ENCODE results near the gene COQ10A. TPM values are rescaled to one million over a fixed set of nuclear protein-coding genes. Genes with fewer than 3 reads are reported as not detected.

Gene COQ10A
- polyA plus RNA-seq (2011; rRNA removed), result 12.1 and 15.6 TPM in 2 replicates
- 5.9 and 8.1 TPM in 2 replicates for polyA minus RNA-seq (2011; rRNA and poly(A)+ RNA removed)

DNA sequence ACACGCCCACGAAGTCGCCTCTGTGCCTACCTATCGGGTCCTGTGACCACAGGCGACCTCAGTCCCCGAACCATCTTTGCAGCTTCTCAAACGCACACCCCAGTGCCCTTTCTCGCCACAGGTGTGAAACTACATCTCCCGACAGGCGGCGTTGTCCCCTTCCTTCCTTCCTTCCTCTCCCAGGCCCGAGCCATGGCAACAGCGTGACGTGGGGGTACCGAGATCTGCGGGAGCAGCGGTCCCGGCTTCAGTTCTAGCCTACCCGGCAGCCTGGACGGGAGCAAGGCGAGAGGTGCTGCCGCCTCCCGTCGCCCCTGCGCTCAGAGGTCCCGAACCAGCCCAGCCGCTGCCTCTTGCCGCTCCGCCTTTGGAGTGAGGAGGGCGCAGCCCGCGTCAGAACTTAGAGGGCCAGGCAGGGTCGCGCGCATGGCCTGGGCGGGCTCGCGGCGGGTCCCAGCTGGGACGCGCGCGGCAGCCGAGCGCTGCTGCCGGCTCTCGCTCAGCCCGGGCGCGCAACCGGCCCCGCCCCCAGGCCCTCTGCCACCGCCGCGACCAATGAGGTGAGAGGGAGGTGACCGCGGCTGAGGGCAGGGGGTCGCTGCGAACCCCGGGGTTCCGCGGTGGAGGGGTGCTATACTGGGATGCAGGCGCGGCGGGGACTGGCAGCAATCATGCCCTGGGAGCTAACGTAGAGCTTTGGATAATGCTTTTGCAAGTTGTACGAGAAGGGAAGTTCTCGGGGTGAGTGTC, at the start of gene COQ10A:
Gene COQ10A (plus strand): TSS at position 250 of the 750 bp plus-strand sequence. CDS start 177 bp downstream, at position 427.
- POLR2A ChIA-PET, result interaction anchor here (0.6 to 2.0 kb wide), 9 partner anchors 8 to 417 kb away, joined by 3 to 14 read pairs (median 3); partner anchors contain the start of genes ANKRD52 and RNF41
- CTCF ChIA-PET, result interaction anchor here (0.6 to 2.1 kb wide), 10 partner anchors 9 to 394 kb away, joined by 3 to 23 read pairs (median 4); partner anchors contain the start of genes ANKRD52, RNF41 and SMARCC2
- DNase-seq (ENCODE audit: low read depth, low spot score), result peak; percentile 48
- no peaks in the 10 kb centered on the region; the same call in 1 of the 2 replicates for H3K9me3 ChIP-seq (ENCODE audit: control insufficient read depth, insufficient read depth, low read length)
- H3K4me3 ChIP-seq (ENCODE audit: low read depth, low read length), result peak within 1 kb of the TSS; percentile 76
- H3K27ac ChIP-seq (ENCODE audit: low read depth, low read length), result peak within 1 kb of the TSS; percentile 92
- no peaks in the 10 kb centered on the region for H3K27me3 ChIP-seq (ENCODE audit: control insufficient read depth, insufficient read depth, low read length)
- TF ChIP-seq, protein P1, sequence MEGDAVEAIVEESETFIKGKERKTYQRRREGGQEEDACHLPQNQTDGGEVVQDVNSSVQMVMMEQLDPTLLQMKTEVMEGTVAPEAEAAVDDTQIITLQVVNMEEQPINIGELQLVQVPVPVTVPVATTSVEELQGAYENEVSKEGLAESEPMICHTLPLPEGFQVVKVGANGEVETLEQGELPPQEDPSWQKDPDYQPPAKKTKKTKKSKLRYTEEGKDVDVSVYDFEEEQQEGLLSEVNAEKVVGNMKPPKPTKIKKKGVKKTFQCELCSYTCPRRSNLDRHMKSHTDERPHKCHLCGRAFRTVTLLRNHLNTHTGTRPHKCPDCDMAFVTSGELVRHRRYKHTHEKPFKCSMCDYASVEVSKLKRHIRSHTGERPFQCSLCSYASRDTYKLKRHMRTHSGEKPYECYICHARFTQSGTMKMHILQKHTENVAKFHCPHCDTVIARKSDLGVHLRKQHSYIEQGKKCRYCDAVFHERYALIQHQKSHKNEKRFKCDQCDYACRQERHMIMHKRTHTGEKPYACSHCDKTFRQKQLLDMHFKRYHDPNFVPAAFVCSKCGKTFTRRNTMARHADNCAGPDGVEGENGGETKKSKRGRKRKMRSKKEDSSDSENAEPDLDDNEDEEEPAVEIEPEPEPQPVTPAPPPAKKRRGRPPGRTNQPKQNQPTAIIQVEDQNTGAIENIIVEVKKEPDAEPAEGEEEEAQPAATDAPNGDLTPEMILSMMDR (IDR thresholded peaks at IDR 0.05; ENCODE audit: low read depth, low read length), result peak; percentile 79

DNA sequence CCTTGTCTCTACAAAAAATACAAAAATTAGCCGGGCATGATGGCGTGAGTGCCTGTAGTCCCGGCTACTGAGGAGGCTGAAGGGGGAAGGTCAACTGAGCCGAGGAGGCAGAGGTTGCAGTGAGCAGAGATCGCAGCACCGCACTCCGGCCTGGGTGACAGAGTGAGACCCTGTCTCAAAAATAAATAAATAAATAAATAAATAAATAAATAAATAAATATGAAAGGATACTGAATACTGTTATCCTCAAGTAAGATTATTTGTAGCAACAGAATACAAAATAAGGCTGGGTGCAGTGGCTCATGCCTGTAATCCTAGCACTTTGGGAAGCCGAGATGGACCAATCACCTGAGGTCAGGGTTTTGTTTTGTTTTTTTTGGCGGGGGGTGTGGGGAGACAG, 46.9 kb upstream of the COQ10A start:
- no peak for DNase-seq (ENCODE audit: low read depth, low spot score)
- Histone ChIP-seq H3K27ac (ENCODE audit: low read depth, low read length) (no peak overlapping the region), H3K4me3 (ENCODE audit: low read depth, low read length) (peak overlapping the region; percentile 17; the same call in 1 of the 2 replicates), H3K9me3 (ENCODE audit: control insufficient read depth, insufficient read depth, low read length) (no peaks in the 10 kb centered on the region), H3K27me3 (ENCODE audit: control insufficient read depth, insufficient read depth, low read length) (no peaks in the 10 kb centered on the region)
- TF ChIP-seq, protein P1 (IDR thresholded peaks at IDR 0.05; ENCODE audit: low read depth, low read length), result no peak
- ChIA-PET POLR2A (interaction anchor here (1.3 to 2.9 kb wide), 2 partner anchors 22 to 38 kb away, joined by 4 to 30 read pairs; partner anchors contain the start of gene ANKRD52), CTCF (interaction anchor here (3.0 to 4.2 kb wide), 3 partner anchors 13 to 101 kb away, joined by 19 to 73 read pairs (median 37); partner anchors contain the start of genes SMARCC2 and ZC3H10)

DNA sequence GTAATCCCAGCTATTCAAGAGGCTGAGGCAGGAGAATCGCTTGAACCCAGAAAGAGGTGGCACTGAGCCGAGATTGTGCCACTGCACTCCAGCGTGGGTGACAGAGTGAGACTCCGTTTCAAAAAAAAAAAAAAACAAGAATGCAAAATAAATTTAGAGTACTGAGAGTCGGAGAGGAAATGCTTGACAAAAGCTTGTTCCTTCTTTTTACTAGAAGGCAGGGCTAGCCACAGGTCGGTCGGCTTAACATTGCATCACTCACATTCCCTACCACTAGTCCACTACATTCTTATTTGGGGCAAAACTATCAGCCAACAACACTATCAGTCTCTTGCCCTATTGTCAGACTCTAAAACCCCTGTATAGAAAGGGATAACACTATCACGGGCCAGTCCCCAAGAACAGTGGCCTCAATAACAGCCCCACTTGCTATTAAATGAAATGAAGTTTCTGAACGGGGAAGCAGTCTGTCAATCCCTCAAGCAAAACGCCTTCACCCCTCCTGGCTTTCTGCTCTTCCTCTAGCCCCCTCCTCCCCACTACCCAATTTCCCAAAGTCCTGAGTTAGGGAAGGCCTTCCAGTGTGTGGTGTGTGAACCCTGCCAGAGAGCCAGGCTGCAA, 46.0 kb upstream of the COQ10A start:
- DNase-seq (ENCODE audit: low read depth, low spot score), result no peak
- TF ChIP-seq, protein P1 (IDR thresholded peaks at IDR 0.05; ENCODE audit: low read depth, low read length), result no peak
- peak overlapping the region; percentile 96 for H3K27ac ChIP-seq (ENCODE audit: low read depth, low read length)
- POLR2A ChIA-PET, result interaction anchor here (0.5 to 2.9 kb wide), 14 partner anchors 14 to 237 kb away, joined by 3 to 30 read pairs (median 6); partner anchors contain the start of genes ANKRD52, CNPY2, COQ10A and ESYT1
- peak overlapping the region; percentile 91 for H3K4me3 ChIP-seq (ENCODE audit: low read depth, low read length)
- H3K9me3 ChIP-seq (ENCODE audit: control insufficient read depth, insufficient read depth, low read length), result no peaks in the 10 kb centered on the region
- CTCF ChIA-PET, result interaction anchor here (0.8 to 4.2 kb wide), 5 partner anchors 14 to 102 kb away, joined by 3 to 73 read pairs (median 19); partner anchors contain the start of genes ANKRD52, SMARCC2 and ZC3H10
- H3K27me3 ChIP-seq (ENCODE audit: control insufficient read depth, insufficient read depth, low read length), result no peaks in the 10 kb centered on the region

DNA sequence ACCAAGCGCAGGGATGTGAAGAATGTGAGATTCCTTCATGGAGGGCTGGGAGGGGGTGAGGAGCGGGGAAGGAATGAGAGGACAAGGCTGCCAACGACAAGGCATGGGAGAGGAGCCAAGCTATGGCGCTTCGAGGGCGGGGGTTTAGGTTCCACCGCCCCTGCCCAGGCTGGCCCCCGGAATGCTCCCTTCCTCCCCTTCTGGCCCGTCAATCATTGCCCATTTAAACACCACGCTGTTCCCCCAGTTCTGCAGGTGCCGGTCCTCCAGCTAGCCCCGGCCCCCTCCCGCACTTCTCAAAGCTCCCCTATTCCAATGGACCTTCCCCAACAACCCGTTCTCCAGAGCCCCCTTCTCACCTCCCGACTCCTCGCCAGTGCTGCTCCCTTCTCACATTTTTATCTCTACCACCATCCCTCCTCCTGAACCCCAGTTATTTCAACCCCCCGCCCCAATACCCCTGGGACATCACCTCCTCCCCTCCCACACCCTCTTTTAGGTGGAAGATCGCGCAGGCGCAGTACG, 45.4 kb upstream of the COQ10A start:
- POLR2A ChIA-PET, result interaction anchor here (0.5 to 2.9 kb wide), 24 partner anchors 10 to 374 kb away, joined by 3 to 30 read pairs (median 5); partner anchors contain the start of genes ANKRD52, CNPY2, COQ10A and ESYT1
- CTCF ChIA-PET, result interaction anchor here (0.8 to 4.2 kb wide), 10 partner anchors 14 to 102 kb away, joined by 3 to 73 read pairs (median 10); partner anchors contain the start of genes ANKRD52, SMARCC2 and ZC3H10
- peak; percentile 46 for DNase-seq (ENCODE audit: low read depth, low spot score)

More for the DNA sequence above, 45.4 kb upstream of the COQ10A start:
- H3K27ac ChIP-seq (ENCODE audit: low read depth, low read length), result peak overlapping the region; percentile 96
- peak overlapping the region; percentile 91 for H3K4me3 ChIP-seq (ENCODE audit: low read depth, low read length)
- no peaks in the 10 kb centered on the region for H3K9me3 ChIP-seq (ENCODE audit: control insufficient read depth, insufficient read depth, low read length)
- H3K27me3 ChIP-seq (ENCODE audit: control insufficient read depth, insufficient read depth, low read length), result no peaks in the 10 kb centered on the region
- TF ChIP-seq, protein P1 (IDR thresholded peaks at IDR 0.05; ENCODE audit: low read depth, low read length), result no peak

Measured in AG04450 (cell line).